Tongue (tissue), 2 donors: ENCODE measurements around the gene TELO2. TPM values are rescaled to one million over a fixed set of nuclear protein-coding genes. Genes with fewer than 3 reads are reported as not detected.
"Not testable (repeated sequence)": the region's sequence is repeated elsewhere in the genome, so short reads cannot be mapped to it uniquely, and the experiment has no call there.

ENCODE experiments used
- DNase-seq: peaks from one replicate; pipeline ENCODE4 v3.0.0-alpha.2; 2015
- total RNA-seq: library from RNA; depleted of rRNA; stranded (reverse); fragments of >200 nt; gene quantifications from one replicate; pipeline ENCODE4 v1.2.3, GENCODE V29; 2014

TELO2 gene
- total RNA-seq, 1 donor from 2014 or later, result 25.2 TPM

DNA sequence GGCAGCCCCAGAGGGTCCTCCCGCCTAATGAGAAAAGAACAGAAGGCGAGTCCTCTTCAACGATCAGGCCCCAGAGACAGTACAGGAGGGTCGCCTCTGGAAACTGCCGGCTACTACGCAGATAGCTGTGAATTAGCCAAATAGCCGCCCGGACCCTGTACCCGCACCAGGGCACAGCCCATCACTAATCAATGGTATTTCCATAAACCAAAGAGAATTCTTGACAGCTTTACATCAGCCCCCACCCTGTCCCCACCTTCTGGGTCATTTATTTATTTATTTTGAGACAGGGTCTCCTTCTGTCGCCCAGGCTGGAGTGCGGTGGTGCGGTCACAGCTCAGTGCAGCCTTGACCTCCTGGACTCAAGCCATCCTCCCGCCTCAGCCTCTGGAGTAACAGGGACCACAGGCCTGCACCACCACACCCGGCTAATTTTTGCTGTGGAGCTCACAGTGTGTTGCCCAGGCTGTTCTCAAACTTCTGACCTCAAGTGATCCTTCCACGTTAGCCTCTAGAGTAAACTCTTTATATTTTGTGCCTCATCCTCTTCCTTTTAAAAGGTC, 17.5 kb upstream of the TELO2 start:
- no peak for DNase-seq

DNA sequence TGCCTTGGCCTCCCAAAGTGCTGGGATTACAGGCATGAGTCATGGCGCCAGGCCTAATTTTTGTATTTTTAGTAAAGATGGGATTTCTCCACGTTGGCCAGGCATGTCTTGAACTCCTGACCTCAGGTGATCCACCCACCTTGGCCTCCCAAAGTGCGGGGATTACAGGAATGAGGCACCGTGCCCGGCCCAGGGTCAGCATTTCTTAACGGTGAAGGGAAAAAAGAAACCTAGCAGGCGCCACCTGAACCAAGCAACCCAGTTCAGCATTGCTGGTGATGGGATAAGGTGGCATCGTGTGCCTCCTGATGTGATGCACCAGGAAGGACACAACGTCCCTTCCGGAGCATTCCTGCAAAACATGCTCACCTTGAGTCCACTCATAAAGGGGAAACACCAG, 16.1 kb upstream of the TELO2 start:
- no peak for DNase-seq

DNA sequence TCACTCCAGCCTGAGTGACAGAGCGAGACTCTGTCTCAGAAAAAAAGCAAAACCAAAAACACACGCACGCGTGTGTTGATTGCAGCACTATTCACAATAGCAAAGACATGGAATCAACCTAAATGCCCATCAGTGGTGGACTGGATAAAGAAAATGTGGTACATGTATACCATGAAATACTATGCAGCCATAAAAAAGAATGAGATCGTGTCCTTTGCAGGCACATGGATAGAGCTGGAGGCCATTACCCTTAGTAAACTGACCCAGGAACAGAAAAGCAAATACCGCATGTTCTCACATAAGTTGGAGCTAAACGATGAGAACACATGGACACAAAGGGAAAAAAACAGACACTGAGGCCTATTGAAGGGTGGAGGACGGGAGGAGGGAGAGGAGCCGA, 14.2 kb upstream of the TELO2 start:
- DNase-seq, result not testable (repeated sequence)

DNA sequence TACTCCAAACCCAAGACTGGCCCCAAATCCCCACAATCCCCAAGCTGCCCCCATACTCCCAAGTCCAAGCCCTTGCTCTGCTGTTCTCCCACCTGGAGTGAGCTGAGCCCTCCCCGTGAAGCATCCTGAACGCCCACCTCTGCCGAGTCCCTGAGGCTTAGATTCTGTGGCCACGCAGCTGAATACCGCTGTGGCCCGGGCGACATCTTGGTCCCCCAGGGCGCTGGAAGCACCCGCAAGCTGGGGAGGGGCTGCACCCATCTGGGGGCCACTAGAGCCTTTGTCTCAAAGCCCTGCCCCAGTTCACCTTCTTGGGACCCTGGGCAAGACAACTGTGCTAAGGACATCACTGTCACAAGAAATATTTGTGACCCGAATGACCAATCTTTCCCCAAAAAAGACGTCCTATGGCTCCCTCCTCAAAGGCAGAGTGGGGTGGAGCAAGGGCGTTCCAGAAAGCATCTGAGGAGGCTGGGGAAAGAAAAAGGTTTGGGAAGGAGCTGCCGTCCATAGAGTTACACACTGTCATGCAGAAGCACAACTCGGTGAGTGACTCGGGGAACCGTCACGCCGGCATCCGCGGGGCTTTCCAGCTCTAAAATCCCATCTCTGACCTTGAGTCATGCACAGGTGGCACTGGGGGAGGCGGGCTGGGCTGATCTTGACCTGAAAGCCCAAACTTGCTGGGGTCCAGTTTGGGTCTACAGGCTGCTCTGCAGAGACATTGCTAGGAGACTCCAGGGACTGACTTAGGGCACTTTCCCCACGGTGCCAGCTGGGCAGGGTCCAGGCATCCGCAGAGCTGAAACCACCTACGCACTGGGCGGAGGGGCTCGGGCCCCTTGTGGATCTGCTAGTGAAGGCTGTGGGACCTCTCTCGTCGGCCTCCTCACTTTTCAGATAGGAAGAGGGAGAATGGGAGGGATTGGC, 11.0 kb upstream of the TELO2 start:
- no peak for DNase-seq

DNA sequence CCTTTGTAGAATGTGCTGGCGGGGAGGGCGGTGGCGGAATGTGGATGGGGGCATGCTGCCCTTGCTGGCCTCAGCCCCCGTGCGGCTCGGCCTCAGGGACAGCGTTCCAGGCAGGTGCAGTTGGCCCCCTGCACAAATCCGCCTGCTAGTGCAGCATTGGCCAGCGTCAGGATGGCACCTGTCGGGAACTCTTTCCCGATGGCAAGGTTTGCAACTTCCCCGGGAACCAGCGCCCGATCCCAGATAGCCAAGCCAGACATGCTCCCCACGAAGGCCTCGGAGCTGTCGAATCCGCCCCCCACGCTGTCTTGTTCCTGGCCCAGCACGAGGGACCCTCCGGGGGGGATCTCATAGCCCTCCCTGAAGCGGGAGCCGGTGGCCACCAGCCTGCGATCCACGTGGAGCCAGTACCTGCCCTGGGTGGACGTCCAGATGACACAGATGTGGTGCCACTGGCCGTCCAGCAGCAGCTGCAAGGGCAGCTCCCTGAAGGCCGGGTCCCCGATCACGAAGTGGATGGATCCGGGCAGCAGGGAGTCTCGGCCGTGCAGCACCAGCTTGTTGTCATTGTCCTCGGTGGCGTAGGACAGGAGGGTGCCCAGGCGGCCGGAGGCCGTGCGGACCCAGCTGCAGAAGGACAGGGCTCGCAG, 7.2 kb upstream of the TELO2 start:
- no peak for DNase-seq

DNA sequence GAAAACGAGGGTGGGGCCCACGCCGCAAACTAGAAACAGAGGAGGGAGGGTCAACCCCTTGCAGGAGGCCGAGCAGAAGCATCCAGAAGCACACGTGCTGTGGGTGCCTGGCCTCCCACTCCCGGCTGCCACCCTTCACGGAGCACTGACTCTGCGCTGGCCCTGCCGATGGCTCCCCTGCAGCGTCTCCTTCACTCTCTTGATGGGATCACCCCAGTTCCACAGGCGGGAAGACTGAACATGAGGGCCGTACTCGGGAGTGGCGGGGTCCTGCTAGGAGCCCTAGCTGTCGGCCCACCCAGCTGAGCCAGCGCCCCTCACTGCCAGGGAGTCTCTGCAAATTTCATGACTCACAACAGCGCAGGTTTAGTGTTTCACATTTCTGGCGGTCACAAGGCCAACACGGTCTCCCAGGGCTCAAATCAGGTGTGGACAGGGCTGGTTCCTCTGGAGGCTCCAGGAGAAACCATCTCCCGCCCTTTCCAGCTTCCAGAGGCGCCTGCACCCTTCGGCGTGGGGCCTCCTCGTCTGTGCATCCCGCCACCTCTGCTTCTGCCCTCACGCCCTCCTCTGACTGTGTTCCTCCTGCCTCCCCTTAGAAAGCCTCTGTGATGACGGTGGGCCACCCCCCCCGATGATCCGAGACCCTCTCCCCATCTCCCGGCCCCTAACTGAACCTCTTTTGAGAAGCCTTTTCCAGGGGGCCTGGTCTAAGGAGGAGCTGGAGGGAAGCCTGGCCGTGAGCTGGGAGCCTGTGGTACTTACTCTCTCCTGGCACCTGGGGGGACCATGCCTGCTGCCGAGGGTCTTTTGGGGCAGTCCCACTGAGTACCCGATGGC, 6.4 kb upstream of the TELO2 start:
- no peak for DNase-seq

DNA sequence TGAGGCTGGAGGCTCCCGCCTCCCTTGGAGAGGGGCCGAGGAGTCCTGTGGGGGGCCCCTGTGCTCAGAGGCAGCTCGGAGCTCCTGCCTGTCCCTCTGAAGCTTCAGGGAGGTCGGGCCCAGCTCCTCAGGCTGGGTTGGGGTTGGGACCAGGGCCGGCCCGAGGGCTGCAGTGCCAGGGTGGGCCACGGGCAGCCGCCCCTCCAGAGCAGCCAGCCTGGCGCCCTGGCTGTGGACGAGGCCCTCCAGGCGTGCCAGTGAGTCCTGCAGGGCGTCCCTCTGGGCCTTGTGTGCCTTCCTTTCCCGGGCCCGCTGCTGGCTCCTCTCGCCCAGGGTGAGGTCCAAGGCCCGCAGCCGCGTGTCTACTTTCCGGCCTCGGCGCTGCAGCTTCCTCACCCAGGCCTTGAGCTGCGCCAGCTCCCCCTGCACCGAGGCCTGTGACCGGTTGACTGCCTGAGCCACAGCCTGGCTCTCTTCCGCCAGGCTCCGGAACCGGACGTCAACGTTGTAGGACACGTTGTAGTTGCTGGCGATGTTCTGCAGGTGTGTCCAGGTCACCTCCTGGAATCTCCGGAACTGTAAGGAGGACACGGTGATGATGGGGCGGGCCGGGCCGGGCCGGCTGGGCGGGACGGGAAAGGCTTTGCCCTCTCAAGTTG, 5.6 kb upstream of the TELO2 start:
- no peak for DNase-seq

DNA sequence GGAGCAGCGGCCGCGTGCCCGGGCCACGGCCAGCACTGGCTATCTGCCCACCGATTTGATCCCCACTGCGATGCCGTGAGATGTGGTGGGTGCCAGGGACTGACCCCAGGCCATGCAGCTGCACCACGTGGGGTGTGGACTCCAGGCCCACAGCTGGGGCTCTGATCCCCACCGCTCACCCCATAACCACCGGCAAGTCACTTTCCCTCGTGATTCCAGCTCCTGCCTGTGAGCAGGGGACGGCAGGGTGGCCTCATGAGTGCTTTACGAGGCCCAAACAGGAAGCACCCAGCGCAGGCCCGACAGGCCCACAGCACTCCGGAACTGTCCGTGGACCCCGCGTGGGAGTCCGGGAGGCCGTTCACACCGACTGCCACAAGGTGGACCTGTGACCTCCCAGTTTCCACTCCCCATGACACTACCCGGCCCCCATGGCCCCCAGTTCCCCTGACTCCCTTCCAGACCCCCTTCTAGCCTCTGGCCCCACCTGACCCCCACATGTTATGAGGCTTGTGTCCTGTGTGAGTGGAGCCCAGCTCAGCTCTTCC, 5.0 kb upstream of the TELO2 start:
- no peak for DNase-seq

DNA sequence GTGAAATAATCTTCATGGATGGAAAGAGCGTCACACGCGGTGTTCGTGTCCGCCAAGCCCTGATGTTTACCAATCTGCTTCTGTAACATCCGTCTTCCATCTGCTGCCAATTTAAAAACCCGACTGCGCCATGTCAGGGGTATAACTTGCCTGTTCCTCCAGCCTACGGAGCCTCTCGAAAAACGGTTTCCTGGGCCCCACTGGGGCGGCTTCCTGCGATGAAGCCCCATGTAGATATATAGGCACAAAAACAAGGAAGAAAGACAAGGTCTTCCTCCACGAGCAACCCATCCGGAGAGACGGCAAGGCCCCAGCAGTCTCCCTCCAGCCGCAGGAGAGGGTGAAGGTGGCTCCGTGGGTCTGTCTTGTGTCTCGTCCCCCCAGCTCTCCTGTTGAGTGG, 4.5 kb upstream of the TELO2 start, which contains the start of gene PTX4:
Gene PTX4 (minus strand): TSS at position 326 of the 400 bp plus-strand sequence. CDS start 35 bp downstream, at position 291.
- no peak for DNase-seq

DNA sequence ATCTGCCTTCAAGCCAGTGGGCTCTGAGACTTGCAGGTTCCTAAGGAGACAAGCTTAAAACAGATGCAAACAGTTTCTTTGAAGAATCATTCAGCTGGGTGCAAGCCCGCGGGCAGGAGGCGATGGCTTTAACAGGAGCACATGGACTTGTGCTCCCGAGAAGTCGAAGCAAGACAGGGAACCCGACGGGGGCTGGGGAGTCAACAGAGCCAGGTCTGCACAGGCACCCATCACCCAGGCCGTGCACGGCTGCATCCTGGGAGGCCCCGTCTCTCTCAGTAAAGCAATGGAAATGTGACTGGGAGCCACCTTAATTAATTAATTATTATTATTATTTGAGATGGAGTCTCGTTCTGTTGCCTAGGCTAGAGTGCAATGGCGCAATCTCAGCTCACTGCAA, 4.1 kb upstream of the TELO2 start:
- DNase-seq, result no peak

DNA sequence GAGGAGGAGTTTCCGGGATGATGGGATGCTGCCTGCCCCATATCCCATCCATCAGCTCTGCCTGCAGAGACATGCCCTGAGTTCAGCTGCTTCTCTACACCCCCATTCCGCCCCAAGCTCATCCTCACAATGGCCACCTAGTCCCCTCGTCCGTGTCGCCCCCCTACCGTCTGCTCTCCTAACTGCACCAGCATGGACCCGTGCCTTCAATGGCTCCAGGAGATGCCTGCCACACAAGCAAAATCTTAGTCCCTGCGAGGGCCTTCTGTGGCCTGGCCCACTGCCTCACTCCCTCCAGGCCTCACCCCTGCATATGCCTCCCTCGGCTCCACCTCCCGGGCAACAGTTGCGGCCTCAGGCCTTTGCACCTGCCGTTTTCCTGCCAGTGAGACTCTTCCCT, 1.8 kb upstream of the TELO2 start:
- no peak for DNase-seq

DNA sequence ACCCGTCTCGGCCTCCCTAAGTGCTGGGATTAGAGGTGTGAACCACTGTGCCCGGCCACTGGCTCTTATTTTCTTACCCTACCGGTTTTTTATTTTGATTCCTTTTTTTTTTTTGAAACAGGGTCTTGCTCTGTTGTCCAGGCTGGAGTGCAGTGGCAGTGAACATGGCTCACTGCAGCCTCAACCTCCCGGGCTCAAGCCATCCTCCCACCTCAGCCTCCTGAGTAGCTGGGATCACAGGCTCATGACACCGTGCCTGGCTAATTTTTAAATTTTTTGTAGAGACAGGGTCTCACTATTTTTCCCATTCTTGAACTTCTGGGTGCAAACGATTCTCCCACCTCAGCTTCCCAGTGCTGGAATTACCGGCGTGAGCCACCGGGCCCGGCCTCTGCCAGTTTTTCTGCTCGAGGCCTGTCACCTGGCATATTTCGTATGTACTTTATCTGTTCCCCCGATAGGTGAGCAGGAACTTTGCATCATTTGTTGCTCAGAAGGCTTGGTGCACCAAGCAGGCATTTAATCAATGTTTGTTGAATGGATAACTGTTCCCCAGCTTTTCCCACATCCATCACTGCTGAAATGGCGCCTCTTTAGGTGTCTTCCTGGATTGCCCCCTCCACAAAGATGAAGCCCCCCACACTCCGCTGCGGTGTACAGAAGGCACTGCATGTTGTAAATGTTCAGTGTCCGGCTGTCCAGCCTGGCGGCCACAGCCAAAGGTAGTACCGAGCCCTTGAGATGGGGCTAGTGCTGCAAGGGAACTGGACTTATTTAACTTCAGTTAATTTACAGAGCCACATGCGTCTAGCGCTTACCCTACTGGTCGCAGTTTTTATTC, 858 bp upstream of the TELO2 start:
- DNase-seq, result no peak

DNA sequence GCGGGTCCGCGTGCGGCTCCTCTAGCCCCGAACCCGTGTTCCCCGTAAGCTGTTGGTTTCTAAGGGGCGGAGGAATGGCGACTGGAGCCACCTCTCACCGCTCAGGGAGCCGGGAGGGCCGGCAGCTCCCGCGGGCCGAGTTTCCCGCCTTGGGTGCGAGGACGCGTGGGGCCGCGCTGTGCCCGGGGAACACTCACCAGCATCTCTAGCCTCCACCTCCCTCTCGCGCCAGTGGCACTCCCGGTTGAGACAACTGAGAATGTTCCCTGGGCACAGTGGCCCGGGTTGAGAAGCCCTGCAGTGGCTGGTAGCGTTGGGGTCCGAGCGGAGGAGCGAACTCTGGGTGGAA, 560 bp downstream of the TELO2 start:
- no peak for DNase-seq

DNA sequence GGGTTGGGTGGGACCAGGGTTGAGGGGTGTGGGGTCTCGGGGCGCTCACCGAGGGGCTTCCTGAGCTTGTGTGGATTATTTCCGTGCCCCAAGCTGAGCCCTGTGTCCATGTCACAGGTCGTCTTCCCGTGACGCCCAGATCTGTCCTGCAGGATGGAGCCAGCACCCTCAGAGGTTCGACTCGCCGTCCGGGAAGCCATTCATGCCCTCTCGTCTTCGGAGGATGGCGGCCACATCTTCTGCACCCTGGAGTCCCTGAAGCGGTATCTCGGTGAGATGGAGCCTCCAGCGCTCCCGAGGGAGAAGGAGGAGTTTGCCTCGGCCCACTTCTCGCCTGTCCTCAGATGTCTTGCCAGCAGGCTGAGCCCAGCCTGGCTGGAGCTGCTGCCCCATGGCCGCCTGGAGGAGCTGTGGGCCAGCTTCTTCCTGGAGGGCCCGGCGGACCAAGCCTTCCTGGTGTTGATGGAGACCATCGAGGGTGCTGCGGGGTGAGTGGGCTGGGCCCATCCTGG, 1.0 kb downstream of the TELO2 start:
- DNase-seq, result peak; percentile 20

DNA sequence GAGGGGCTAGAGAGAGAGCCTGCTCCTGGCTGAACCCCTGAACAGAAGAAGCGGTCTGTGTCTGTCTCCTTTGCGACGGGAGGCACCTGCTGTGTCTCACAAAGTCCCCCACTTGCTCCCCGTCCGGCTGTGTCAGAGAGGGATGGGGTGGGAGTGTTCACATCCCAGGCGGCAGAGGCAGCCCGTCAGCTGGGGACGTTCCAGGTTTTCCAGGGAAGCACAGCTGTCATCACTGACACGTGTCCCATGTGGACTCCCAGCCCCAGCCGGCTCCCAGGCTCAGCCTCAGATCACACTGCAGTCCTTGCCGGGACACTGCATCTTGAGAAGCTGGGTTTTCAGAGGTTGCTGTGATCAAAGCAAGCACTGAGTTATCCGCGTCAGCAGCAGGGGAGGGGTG, 1.6 kb downstream of the TELO2 start:
- peak; percentile 78 for DNase-seq

DNA sequence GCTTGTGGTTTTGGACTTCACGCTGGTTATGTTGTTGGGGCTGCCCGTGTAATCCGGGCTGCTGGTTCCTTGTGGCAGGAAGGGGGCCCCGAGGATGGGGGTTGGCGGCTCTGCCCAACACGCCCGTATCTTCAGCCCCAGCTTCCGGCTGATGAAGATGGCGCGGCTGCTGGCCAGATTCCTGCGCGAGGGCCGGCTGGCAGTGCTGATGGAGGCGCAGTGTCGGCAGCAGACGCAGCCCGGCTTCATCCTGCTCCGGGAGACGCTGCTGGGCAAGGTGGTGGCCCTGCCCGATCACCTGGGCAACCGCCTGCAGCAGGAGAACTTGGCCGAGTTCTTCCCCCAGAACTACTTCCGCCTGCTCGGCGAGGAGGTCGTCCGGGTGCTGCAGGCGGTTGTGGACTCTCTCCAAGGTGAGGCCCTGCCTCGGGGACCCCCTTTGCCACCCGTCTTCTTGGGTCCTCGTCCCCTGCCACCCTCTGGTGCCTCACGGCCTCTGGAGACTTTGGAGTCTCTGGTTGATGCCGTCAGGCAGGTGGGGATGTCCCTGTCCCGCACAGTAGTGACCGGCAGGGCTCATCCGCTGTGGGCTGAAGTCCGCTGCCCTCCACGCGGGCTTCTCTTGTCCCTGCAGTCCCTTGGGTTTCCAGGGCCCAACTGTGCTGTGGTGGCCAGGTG, 2.2 kb downstream of the TELO2 start:
- DNase-seq, result no peak

DNA sequence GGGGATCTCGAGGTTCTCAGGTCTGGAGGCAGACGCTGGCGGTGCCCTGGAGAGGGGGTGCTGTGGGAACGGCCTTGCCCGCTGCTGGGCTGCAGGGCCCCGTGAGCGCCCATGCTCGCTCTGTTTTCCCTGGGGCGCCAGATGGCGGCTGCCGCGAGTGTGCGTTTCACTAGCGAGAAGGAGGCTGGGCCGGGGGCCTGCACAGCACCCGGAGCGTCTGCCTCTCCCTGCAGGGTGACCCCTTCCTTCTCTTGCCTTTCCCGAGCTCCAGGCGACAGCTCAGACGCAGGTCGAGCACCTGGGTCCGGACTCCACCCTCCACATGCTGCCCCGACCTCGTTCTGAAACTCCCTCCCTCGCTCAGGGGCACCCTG, 2.7 kb downstream of the TELO2 start:
- DNase-seq, result no peak

DNA sequence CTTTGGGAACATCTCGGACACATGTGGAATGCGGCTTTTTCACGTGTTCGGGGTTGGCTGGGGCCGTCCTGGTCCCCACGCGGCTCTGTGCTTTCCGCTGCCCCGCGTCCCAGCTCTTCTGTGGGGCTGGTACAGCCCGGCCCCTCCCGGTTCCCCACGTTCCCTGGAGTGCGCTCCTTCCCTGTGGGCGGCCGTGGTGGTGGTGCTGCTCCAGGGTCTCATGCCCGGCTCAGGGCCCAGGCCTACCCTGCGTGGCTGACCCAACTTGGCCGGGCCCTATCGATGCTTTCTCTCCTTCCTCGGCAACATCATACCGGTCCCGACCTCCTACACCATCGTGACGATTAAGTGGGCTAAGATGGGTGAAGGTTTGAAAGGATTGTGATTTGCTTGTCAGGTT, 3.3 kb downstream of the TELO2 start:
- DNase-seq, result no peak

DNA sequence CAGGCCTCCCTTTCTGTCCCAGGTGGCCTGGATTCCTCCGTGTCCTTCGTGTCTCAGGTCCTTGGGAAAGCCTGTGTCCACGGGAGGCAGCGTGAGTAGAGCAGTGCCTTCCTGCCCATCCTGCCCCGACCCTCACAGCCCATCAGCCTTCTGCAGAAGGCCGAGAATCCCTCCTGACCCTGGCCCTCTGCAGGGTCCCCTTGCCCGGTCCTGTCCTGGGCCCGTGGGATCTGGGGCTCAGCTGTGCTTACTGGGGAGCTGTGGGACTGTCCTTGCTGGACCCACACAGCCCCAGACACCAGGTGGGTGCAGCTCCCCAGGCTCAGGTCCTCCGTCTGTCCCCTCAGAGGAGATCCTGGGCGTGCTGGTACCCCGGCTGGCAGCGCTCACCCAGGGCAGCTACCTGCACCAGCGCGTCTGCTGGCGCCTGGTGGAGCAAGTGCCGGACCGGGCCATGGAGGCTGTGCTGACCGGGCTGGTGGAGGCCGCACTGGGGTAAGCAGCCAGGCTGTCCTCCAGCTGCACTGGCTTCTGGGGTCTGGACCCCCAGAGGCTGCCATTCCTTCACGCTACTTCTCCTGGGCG, 3.9 kb downstream of the TELO2 start:
- no peak for DNase-seq
